ENCODE data around the gene AGGF1.

Gene AGGF1

DNA sequence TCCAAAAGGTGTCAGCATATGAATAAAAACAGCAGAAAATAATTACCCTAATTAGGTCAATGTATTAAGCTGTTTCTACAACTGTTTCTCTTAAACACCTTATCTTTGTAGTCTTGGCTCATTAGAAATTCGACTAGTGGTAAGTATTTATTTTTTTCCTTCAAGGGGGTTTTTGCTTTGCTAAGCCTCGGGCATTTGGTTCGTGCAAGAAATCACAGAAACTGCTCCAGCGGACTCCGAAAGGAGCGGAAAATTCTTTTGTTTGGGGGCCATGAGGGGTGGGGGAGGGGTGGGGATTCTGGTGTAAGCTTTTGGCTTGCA, 56.1 kb downstream of the AGGF1 start:
- peak overlapping the region; percentile 77 for H2AFZ ChIP-seq (ENCODE audit: low read depth, low read length)
- peak overlapping the region; percentile 73 for H3K4me2 ChIP-seq (ENCODE audit: low read length)
- H3K27ac ChIP-seq (ENCODE audit: low read length): peak overlapping the region; percentile 73

DNA sequence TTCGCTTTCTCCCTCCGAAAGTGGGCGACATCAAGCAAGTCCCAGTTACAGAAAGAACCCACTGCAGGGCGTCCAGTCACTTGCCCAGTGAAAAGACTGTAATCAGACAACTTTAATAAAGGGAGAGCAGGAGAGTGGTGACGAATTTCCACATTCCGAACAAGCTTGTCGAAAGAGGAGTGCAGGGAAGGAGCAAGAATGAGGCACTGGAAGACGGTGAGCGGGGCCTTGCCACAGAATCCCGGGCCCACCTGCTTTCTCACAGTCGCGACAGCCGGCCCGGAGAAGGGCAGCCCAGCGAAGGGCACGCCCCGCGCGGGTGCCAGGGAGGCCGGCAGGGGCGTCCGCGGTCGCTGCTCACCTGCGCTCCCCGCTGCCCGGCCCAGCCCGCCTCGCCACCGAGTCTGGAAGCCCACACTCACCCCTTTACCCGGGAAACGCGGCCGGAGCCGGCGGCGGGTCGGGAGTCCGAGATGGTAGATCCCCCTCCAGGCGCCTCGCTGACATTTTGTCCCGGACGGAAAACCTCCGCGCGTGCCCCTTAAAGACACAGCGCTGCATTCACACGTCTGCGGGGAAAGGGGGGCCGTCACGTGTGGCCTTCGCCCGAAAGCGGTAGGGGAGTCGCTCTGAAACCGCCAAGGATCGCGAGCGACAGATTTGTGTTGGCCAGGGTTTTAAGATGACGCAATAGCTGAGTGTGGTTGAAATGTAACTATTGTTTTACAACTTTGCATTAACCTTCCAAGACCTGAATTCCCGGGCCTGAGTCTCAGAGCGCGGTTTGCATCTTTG, 56.7 kb downstream of the AGGF1 start, which contains the start of gene ZBED3:
Gene ZBED3 (minus strand): TSS at position 597 of the 795 bp plus-strand sequence. CDS start 9,407 bp downstream, outside the sequence.
- no peak for TF ChIP-seq EZH2phosphoT487 (IDR thresholded peaks at IDR 0.05; ENCODE audit: low read depth)
- TF ChIP-seq, protein P1, sequence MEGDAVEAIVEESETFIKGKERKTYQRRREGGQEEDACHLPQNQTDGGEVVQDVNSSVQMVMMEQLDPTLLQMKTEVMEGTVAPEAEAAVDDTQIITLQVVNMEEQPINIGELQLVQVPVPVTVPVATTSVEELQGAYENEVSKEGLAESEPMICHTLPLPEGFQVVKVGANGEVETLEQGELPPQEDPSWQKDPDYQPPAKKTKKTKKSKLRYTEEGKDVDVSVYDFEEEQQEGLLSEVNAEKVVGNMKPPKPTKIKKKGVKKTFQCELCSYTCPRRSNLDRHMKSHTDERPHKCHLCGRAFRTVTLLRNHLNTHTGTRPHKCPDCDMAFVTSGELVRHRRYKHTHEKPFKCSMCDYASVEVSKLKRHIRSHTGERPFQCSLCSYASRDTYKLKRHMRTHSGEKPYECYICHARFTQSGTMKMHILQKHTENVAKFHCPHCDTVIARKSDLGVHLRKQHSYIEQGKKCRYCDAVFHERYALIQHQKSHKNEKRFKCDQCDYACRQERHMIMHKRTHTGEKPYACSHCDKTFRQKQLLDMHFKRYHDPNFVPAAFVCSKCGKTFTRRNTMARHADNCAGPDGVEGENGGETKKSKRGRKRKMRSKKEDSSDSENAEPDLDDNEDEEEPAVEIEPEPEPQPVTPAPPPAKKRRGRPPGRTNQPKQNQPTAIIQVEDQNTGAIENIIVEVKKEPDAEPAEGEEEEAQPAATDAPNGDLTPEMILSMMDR (IDR thresholded peaks at IDR 0.05; ENCODE audit: low read depth, low read length): peak; percentile 32
- no peaks in the 10 kb centered on the region for H3K9me3 ChIP-seq (ENCODE audit: insufficient read depth, low read length)

More for the DNA sequence above, 56.1 kb downstream of the AGGF1 start:
- H3K9ac ChIP-seq (ENCODE audit: low read length): peak overlapping the region; percentile 81
- H3K27me3 ChIP-seq (ENCODE audit: low read depth, low read length): no peaks in the 10 kb centered on the region
- no peaks in the 10 kb centered on the region for H4K20me1 ChIP-seq (ENCODE audit: insufficient read depth, low read length)
- peaks cover 10% of the 10 kb centered on the region for H3K4me1 ChIP-seq (ENCODE audit: low read length)
- peaks cover 4% of the 10 kb centered on the region for H3K79me2 ChIP-seq (ENCODE audit: low read length)
- no peaks in the 10 kb centered on the region for H3K9me3 ChIP-seq (ENCODE audit: insufficient read depth, low read length)
- H3K4me3 ChIP-seq (ENCODE audit: low read length): peak overlapping the region; percentile 90
- TF ChIP-seq EZH2phosphoT487 (IDR thresholded peaks at IDR 0.05; ENCODE audit: low read depth): no peak
- TF ChIP-seq, protein P1 (IDR thresholded peaks at IDR 0.05; ENCODE audit: low read depth, low read length): no peak
- H3K36me3 ChIP-seq (replicated peaks; ENCODE audit: low read depth, low read length): peaks cover 10% of the 10 kb centered on the region

DNA sequence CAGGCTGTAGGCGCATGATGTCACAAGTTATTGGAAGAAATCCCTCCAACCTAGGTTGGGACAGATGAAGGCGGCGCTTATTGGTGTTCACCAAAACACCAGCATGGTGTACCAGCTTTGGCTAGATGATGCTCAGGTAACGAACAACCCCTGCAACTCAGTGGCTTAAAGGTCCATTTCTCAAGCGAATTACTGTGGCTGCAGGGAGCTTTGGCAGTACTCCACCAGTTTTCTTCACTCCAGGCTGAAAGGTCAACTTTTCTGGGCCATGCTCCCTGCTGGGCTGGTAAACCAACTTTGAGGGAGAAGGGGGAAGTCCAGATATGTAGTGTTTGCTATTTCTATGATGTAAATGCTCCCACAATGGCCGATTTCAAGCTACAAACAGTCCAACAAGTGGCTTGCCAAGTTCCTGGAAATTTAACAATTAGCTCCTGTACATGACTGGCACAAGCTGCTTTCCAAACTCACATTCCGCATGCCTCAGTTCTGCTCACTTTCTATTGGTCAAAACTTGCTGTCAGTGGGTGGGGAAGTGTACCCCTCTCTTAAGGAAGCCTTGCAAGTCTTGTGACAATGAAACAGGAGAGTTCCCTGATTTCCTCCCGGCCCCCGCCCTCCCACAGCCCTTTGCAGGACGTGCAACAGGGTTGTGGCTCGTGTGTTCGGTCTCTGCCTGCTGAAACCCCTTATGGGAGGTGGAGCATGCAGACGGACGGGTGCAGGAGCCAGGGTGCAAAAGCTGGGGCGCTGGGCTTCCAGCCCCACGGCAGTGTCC, 57.5 kb downstream of the AGGF1 start:
- Histone ChIP-seq H3K4me1 (ENCODE audit: low read length) (peaks cover 10% of the 10 kb centered on the region), H3K36me3 (replicated peaks; ENCODE audit: low read depth, low read length) (peaks cover 7% of the 10 kb centered on the region), H3K27ac (ENCODE audit: low read length) (peak overlapping the region; percentile 73), H2AFZ (ENCODE audit: low read depth, low read length) (peak overlapping the region; percentile 70), H3K4me3 (ENCODE audit: low read length) (peak overlapping the region; percentile 90), H3K9ac (ENCODE audit: low read length) (peak overlapping the region; percentile 81), H3K9me3 (ENCODE audit: insufficient read depth, low read length) (no peaks in the 10 kb centered on the region), H3K79me2 (ENCODE audit: low read length) (peaks cover 4% of the 10 kb centered on the region), H3K4me2 (ENCODE audit: low read length) (peak overlapping the region; percentile 73), H3K27me3 (ENCODE audit: low read depth, low read length) (no peaks in the 10 kb centered on the region), H4K20me1 (ENCODE audit: insufficient read depth, low read length) (no peaks in the 10 kb centered on the region)
- TF ChIP-seq, protein P1 (IDR thresholded peaks at IDR 0.05; ENCODE audit: low read depth, low read length): no peak
- TF ChIP-seq EZH2phosphoT487 (IDR thresholded peaks at IDR 0.05; ENCODE audit: low read depth): no peak

More for the DNA sequence above, 56.7 kb downstream of the AGGF1 start, which contains the start of gene ZBED3:
- Histone ChIP-seq H4K20me1 (ENCODE audit: insufficient read depth, low read length) (no peaks in the 10 kb centered on the region), H3K4me3 (ENCODE audit: low read length) (peak within 1 kb of the TSS; percentile 90), H3K9ac (ENCODE audit: low read length) (peak within 1 kb of the TSS; percentile 81), H3K4me2 (ENCODE audit: low read length) (peak within 1 kb of the TSS; percentile 73), H3K79me2 (ENCODE audit: low read length) (peaks cover 4% of the 10 kb centered on the region), H3K27ac (ENCODE audit: low read length) (peak within 1 kb of the TSS; percentile 73), H2AFZ (ENCODE audit: low read depth, low read length) (peak within 1 kb of the TSS; percentile 77), H3K27me3 (ENCODE audit: low read depth, low read length) (no peaks in the 10 kb centered on the region), H3K36me3 (replicated peaks; ENCODE audit: low read depth, low read length) (peaks cover 10% of the 10 kb centered on the region), H3K4me1 (ENCODE audit: low read length) (peaks cover 10% of the 10 kb centered on the region)

DNA sequence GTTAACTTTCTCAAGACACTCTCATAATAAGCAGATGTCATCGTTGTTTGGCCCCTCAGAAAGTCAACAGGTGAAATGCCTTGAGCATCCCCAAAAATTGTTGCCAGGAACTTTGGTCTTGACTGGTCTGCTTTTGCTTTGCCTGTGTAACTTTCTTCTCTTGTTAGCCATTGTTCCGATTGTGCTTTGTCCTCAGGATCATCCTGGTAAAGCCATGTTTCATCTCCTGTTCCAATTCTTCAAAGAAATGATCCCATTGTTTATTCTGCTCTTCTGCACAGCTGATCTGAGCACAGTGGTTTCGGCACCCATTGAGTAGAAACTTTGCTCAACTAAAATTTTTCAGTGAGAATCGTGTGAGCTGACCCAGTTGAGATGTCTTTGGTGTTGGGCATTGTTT, 65.0 kb downstream of the AGGF1 start:
- no peaks in the 10 kb centered on the region for H4K20me1 ChIP-seq (ENCODE audit: insufficient read depth, low read length)
- no peaks in the 10 kb centered on the region for H3K4me1 ChIP-seq (ENCODE audit: low read length)
- H3K4me2 ChIP-seq (ENCODE audit: low read length): no peak overlapping the region
- H3K9ac ChIP-seq (ENCODE audit: low read length): no peak overlapping the region
- no peaks in the 10 kb centered on the region for H3K9me3 ChIP-seq (ENCODE audit: insufficient read depth, low read length)
- H3K4me3 ChIP-seq (ENCODE audit: low read length): no peak overlapping the region
- H2AFZ ChIP-seq (ENCODE audit: low read depth, low read length): no peak overlapping the region
- no peak for TF ChIP-seq EZH2phosphoT487 (IDR thresholded peaks at IDR 0.05; ENCODE audit: low read depth)
- TF ChIP-seq, protein P1 (IDR thresholded peaks at IDR 0.05; ENCODE audit: low read depth, low read length): no peak
- H3K36me3 ChIP-seq (replicated peaks; ENCODE audit: low read depth, low read length): no peaks in the 10 kb centered on the region
- no peak overlapping the region for H3K27ac ChIP-seq (ENCODE audit: low read length)
- H3K27me3 ChIP-seq (ENCODE audit: low read depth, low read length): no peaks in the 10 kb centered on the region
- no peaks in the 10 kb centered on the region for H3K79me2 ChIP-seq (ENCODE audit: low read length)
